Measurements from ENCODE around the gene LBP.

Gene LBP

GRCh38 chr20:38424401-38424800, 78.1 kb downstream of the LBP start:
- Histone ChIP-seq H3K36me3 (ENCODE audit: insufficient read depth, low read length) (peaks cover 100% of the 10 kb centered on the region), H3K9me3 (ENCODE audit: insufficient read depth, low read length, severe bottlenecking) (no peaks in the 10 kb centered on the region), H3K4me3 (ENCODE audit: low read depth in 1 of 2, low read length in 2 of 2) (no peak overlapping the region), H3K4me1 (ENCODE audit: insufficient read depth, low read length) (peaks cover 9% of the 10 kb centered on the region; the same call in 1 of the 2 replicates), H4K20me1 (ENCODE audit: insufficient read depth, low read length) (peaks cover 93% of the 10 kb centered on the region), H3K27ac (ENCODE audit: low read length) (no peak overlapping the region), H3K4me2 (ENCODE audit: insufficient read depth, low read length) (no peak overlapping the region), H3K27me3 (ENCODE audit: insufficient read depth, low read length, poor library complexity) (no peaks in the 10 kb centered on the region), H3K9ac (ENCODE audit: low read depth, low read length) (no peak overlapping the region), H2AFZ (ENCODE audit: low read depth, low read length) (no peak overlapping the region), H3K79me2 (ENCODE audit: insufficient read depth, low read length) (peaks cover 73% of the 10 kb centered on the region)
- ATAC-seq (ENCODE audit: insufficient read depth, low read depth) (no peak), DNase-seq (no peak)
- TF ChIP-seq, protein P1, sequence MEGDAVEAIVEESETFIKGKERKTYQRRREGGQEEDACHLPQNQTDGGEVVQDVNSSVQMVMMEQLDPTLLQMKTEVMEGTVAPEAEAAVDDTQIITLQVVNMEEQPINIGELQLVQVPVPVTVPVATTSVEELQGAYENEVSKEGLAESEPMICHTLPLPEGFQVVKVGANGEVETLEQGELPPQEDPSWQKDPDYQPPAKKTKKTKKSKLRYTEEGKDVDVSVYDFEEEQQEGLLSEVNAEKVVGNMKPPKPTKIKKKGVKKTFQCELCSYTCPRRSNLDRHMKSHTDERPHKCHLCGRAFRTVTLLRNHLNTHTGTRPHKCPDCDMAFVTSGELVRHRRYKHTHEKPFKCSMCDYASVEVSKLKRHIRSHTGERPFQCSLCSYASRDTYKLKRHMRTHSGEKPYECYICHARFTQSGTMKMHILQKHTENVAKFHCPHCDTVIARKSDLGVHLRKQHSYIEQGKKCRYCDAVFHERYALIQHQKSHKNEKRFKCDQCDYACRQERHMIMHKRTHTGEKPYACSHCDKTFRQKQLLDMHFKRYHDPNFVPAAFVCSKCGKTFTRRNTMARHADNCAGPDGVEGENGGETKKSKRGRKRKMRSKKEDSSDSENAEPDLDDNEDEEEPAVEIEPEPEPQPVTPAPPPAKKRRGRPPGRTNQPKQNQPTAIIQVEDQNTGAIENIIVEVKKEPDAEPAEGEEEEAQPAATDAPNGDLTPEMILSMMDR (IDR thresholded peaks at IDR 0.05; ENCODE audit: borderline replicate concordance, extremely low read depth, low read length, poor library complexity, severe bottlenecking) = no peak
- TF ChIP-seq EZH2 (IDR thresholded peaks at IDR 0.05; ENCODE audit: borderline replicate concordance, low read depth, low read length, severe bottlenecking) = no peak

DNA sequence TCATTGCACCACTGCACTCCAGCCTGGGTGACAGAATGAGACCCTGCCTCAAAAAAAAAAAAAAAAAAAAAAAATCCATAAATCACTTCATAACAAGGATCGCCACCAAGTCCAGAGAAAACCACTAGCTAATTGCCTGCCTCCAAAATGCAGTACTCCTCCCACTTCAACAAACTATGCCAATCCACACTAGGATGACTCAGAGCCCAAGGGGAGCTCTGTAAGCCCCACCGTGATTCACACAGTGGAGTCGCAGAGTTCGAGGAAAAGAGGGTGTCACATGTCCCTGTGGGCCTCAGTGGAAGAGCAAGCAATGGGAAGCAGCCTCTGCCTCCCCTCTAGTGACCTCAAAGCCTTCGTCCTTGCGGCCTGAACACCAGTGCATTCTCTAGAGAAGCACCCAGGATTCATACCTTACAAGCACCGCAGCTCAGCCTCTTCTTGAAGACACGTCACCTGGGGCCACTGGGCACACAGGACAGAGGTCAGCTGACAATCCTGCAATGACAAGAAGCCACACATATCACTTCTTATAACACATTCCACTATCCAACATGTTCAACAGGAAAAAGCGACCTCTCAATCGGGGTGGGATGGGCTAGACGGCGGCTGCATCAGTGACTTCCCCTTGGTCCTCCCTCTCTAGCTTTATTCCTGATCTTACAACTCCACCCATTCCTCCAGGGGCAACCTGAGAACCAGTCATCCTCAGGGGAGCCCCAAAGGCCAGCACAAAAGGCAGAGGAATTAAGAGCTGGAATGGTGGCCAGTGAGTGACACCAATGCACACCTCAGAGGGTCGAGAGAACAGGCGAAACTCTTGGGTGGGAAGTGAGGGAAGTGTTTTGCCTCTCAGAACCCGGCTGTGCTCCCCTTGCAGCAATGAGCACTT, 80.0 kb downstream of the LBP start:
- Histone ChIP-seq H3K27ac (ENCODE audit: low read length) (no peak overlapping the region), H3K4me3 (ENCODE audit: low read depth in 1 of 2, low read length in 2 of 2) (no peak overlapping the region), H3K9me3 (ENCODE audit: insufficient read depth, low read length, severe bottlenecking) (no peaks in the 10 kb centered on the region), H3K27me3 (ENCODE audit: insufficient read depth, low read length, poor library complexity) (no peaks in the 10 kb centered on the region), H3K4me1 (ENCODE audit: insufficient read depth, low read length) (peaks cover 22% of the 10 kb centered on the region), H3K9ac (ENCODE audit: low read depth, low read length) (no peak overlapping the region), H3K36me3 (ENCODE audit: insufficient read depth, low read length) (peaks cover 95% of the 10 kb centered on the region), H3K79me2 (ENCODE audit: insufficient read depth, low read length) (peaks cover 87% of the 10 kb centered on the region), H3K4me2 (ENCODE audit: insufficient read depth, low read length) (no peak overlapping the region), H4K20me1 (ENCODE audit: insufficient read depth, low read length) (peaks cover 92% of the 10 kb centered on the region), H2AFZ (ENCODE audit: low read depth, low read length) (no peak overlapping the region)
- DNase-seq = no peak
- no peak for ATAC-seq (ENCODE audit: insufficient read depth, low read depth)
- TF ChIP-seq, protein P1 (IDR thresholded peaks at IDR 0.05; ENCODE audit: borderline replicate concordance, extremely low read depth, low read length, poor library complexity, severe bottlenecking) = no peak
- TF ChIP-seq EZH2 (IDR thresholded peaks at IDR 0.05; ENCODE audit: borderline replicate concordance, low read depth, low read length, severe bottlenecking) = no peak

Data from DND-41 (cell line).